ENCODE measurements around the gene PHACTR1.

Gene PHACTR1

DNA sequence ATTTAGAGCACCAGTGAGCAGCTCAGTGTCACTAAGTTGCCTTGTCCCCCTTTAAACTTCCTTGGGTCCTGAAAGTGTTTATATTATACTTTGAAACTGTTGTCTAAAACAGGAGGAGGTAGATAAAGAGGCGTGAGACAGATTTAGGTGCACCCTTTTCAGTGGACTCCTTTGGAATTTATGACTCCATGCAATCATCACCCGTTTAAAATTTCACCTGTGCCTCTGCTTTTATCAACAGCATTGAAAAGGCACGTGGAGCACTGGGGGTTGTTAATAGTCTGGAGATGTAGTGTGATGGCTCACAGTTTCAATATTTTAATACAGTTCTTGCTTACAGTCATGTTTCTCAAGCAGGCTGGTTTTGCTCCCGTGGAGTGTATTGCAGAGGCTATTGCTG is 162.2 kb downstream of the PHACTR1 start:
- H3K27ac ChIP-seq, result no peak overlapping the region
- no peaks in the 10 kb centered on the region for H3K36me3 ChIP-seq (ENCODE audit: insufficient read depth, low read length)
- H3K9me3 ChIP-seq (ENCODE audit: low read depth, low read length), result no peaks in the 10 kb centered on the region
- no peak overlapping the region for H3K4me3 ChIP-seq
- no peak for TF ChIP-seq POLR2AphosphoS5 (IDR thresholded peaks at IDR 0.05; ENCODE audit: borderline replicate concordance, low read depth, low read length)
- TF ChIP-seq EZH2 (IDR thresholded peaks at IDR 0.05), result no peak
- no peak for TF ChIP-seq FOXP2 (optimal IDR thresholded peaks at IDR 0.05; ENCODE audit: control extremely low read depth, extremely low read length, insufficient read depth)
- no peak overlapping the region for H3K9ac ChIP-seq (ENCODE audit: insufficient read length)
- no peak for DNase-seq (ENCODE audit: low read depth, low spot score)

DNA sequence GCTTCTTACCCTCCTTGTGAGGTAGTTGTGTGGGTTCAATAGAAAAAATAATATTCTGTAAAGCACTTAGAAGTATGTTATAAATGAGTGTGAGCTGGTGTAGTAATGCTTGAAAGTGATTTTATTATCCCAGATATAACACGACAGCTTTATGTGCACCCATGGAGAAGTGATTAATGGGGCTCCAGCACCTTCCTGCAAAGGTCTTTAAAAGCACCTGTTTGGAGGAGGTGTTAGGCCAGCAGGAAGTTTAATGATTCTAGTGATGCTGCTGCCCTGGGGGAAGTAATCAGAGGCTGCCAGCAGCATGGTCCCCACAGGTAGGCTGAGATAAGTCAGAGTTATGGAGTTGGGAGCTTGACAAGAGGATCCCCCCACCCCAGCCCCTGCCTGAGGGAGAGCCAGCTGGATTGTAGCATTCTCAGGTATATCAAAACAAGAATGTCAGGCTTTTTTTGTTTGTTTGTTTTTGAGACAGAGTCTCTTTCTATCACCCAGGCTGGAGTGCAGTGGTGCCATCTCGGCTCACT is 166.3 kb downstream of the PHACTR1 start:
- Histone ChIP-seq H3K4me3 (no peak overlapping the region), H3K27ac (no peak overlapping the region), H3K9me3 (ENCODE audit: low read depth, low read length) (no peaks in the 10 kb centered on the region), H3K9ac (ENCODE audit: insufficient read length) (no peak overlapping the region), H3K36me3 (ENCODE audit: insufficient read depth, low read length) (no peaks in the 10 kb centered on the region)
- TF ChIP-seq EZH2 (IDR thresholded peaks at IDR 0.05) (no peak), FOXP2 (optimal IDR thresholded peaks at IDR 0.05; ENCODE audit: control extremely low read depth, extremely low read length, insufficient read depth) (no peak), POLR2AphosphoS5 (IDR thresholded peaks at IDR 0.05; ENCODE audit: borderline replicate concordance, low read depth, low read length) (no peak)
- no peak for DNase-seq (ENCODE audit: low read depth, low spot score)

DNA sequence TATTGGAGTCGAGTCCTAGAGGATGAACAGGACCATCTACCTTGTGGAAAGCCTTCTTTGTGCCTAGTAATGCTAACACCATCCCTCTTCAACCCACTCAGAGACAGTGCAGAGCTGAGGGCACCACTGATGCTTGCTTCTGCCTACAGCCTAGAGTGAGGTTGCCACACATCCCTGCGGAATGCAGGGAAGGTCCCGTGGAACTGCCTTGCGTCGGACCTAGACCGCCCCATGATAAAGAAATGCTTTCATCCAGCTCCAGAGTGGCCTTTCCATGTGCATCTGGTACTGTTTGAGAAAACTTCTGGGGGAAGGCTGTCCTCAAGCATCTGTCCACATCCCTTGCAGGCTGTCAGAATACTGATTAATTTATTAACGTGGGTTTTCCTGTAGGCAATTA is 168.4 kb downstream of the PHACTR1 start:
- TF ChIP-seq POLR2AphosphoS5 (IDR thresholded peaks at IDR 0.05; ENCODE audit: borderline replicate concordance, low read depth, low read length) (no peak), EZH2 (IDR thresholded peaks at IDR 0.05) (no peak), FOXP2 (optimal IDR thresholded peaks at IDR 0.05; ENCODE audit: control extremely low read depth, extremely low read length, insufficient read depth) (no peak)
- no peak overlapping the region for H3K4me3 ChIP-seq
- DNase-seq (ENCODE audit: low read depth, low spot score), result no peak
- H3K9ac ChIP-seq (ENCODE audit: insufficient read length), result no peak overlapping the region
- no peaks in the 10 kb centered on the region for H3K9me3 ChIP-seq (ENCODE audit: low read depth, low read length)
- H3K27ac ChIP-seq, result no peak overlapping the region
- no peaks in the 10 kb centered on the region for H3K36me3 ChIP-seq (ENCODE audit: insufficient read depth, low read length)

DNA sequence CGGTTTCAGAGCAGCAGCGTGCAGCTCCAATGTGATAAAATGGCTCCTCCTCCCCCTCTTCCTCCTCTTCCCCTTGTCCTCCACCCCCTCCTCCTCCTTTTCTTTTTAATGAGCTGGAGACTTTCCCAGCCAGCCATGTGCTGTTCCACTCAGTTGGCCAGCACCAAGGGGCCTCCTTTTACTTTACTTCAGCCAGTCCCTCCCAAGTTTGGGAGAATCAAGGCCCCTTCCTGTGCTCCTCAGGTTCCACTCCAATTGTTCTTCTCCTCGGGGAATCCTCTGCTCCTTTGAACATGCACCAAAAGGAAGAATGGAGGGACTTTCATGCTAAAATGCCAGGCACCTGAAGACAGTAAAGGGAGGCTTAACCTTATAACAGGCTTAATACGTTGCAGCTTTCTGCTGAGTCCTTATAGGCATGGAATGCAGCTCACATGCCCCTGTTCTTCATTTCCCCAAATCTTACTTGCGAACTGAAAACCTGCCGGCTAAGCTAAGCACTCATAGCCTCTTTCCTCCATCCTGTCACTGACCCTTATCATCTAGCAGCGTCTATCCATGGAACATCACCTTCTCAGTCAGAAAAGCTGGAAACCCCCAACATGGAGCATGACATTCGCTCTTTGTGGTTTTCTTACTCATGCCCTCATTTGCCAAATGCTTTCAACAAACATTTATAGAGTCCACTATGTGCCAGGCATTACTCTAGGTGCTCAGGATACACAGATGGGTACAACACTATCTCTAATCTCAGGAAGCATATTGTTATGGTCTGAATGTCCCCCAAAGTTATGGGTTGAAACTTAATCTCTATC is 170.6 kb downstream of the PHACTR1 start:
- TF ChIP-seq EZH2 (IDR thresholded peaks at IDR 0.05) (no peak), FOXP2 (optimal IDR thresholded peaks at IDR 0.05; ENCODE audit: control extremely low read depth, extremely low read length, insufficient read depth) (no peak), POLR2AphosphoS5 (IDR thresholded peaks at IDR 0.05; ENCODE audit: borderline replicate concordance, low read depth, low read length) (no peak)
- Histone ChIP-seq H3K27ac (no peak overlapping the region), H3K9ac (ENCODE audit: insufficient read length) (no peak overlapping the region), H3K9me3 (ENCODE audit: low read depth, low read length) (no peaks in the 10 kb centered on the region), H3K36me3 (ENCODE audit: insufficient read depth, low read length) (no peaks in the 10 kb centered on the region), H3K4me3 (no peak overlapping the region)
- no peak for DNase-seq (ENCODE audit: low read depth, low spot score)

DNA sequence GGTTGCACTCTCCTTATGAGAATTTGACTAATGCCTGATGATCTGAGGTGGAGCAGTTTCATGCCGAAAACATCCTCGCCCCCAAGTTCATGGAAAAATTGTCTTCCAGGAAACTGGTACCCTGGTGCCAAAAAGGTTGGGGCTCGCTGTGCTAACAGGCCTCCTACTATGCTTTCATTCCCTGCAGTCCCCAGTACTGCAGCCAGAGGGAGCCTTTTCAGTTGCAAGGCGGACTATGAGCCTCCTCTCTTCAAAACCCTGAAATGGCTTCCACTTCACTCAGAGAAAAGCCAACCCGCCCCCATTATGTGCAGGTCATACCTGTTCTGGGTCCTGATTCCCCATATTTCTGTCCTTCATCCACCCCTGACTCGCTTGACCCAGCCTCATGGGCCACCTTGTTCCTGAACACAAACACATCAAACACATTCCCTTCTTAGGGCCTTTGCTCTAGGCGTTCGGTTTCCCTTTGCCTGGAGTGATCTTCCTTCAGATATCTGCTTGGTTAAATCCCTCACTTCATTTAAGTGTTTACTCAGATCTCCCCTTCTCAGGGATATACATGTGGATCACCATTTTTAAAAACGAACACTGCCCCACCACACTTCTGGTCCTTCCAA is 173.7 kb downstream of the PHACTR1 start:
- no peak for TF ChIP-seq FOXP2 (optimal IDR thresholded peaks at IDR 0.05; ENCODE audit: control extremely low read depth, extremely low read length, insufficient read depth)
- no peak for TF ChIP-seq POLR2AphosphoS5 (IDR thresholded peaks at IDR 0.05; ENCODE audit: borderline replicate concordance, low read depth, low read length)
- TF ChIP-seq EZH2 (IDR thresholded peaks at IDR 0.05), result no peak
- H3K36me3 ChIP-seq (ENCODE audit: insufficient read depth, low read length), result no peaks in the 10 kb centered on the region
- H3K9me3 ChIP-seq (ENCODE audit: low read depth, low read length), result no peaks in the 10 kb centered on the region
- H3K27ac ChIP-seq, result no peak overlapping the region
- no peak for DNase-seq (ENCODE audit: low read depth, low spot score)
- no peak overlapping the region for H3K9ac ChIP-seq (ENCODE audit: insufficient read length)
- no peak overlapping the region for H3K4me3 ChIP-seq

DNA sequence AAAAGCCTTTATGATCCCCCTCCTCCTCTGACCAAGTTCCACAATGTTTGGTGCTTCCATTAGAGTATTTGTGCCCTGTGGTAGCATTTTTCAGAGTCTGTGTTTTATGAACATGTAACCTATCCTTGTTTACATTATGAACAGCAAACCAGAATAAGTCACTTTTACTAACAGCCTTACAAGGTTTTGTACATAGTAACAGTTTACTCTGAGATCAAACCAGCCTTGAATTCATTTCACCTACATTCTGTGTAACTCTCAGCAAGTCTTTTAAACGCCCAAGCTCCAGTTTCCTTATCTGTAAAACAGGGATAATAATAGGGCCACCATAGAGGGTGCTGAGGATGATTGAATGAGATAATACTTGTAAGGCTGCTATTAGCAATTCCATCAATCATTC is 175.0 kb downstream of the PHACTR1 start:
- Histone ChIP-seq H3K36me3 (ENCODE audit: insufficient read depth, low read length) (no peaks in the 10 kb centered on the region), H3K27ac (no peak overlapping the region), H3K9me3 (ENCODE audit: low read depth, low read length) (no peaks in the 10 kb centered on the region), H3K9ac (ENCODE audit: insufficient read length) (no peak overlapping the region), H3K4me3 (no peak overlapping the region)
- TF ChIP-seq POLR2AphosphoS5 (IDR thresholded peaks at IDR 0.05; ENCODE audit: borderline replicate concordance, low read depth, low read length) (no peak), EZH2 (IDR thresholded peaks at IDR 0.05) (no peak), FOXP2 (optimal IDR thresholded peaks at IDR 0.05; ENCODE audit: control extremely low read depth, extremely low read length, insufficient read depth) (no peak)
- DNase-seq (ENCODE audit: low read depth, low spot score), result no peak

DNA sequence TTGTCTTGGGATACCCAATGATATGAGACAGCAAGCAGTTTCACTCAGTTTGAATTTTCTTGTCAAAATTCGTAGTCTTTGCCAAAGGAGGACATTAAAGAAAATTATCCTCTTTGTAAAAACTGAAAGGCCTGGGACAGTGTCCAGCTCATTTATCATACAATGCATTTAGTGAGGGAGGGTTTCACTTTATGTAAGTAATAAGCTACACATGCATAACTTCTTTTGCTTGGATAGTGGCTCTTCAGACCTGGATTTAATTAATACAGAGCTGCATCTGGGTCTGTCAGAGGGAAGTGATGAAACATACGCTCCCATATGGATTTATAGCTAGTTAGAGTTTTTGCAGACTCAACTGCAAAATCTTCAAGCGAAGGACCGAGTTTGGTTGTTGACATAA is 175.6 kb downstream of the PHACTR1 start:
- Histone ChIP-seq H3K36me3 (ENCODE audit: insufficient read depth, low read length) (no peaks in the 10 kb centered on the region), H3K27ac (no peak overlapping the region), H3K4me3 (no peak overlapping the region), H3K9ac (ENCODE audit: insufficient read length) (no peak overlapping the region), H3K9me3 (ENCODE audit: low read depth, low read length) (no peaks in the 10 kb centered on the region)
- TF ChIP-seq FOXP2 (optimal IDR thresholded peaks at IDR 0.05; ENCODE audit: control extremely low read depth, extremely low read length, insufficient read depth), result no peak
- TF ChIP-seq EZH2 (IDR thresholded peaks at IDR 0.05), result no peak
- no peak for TF ChIP-seq POLR2AphosphoS5 (IDR thresholded peaks at IDR 0.05; ENCODE audit: borderline replicate concordance, low read depth, low read length)
- DNase-seq (ENCODE audit: low read depth, low spot score), result no peak

DNA sequence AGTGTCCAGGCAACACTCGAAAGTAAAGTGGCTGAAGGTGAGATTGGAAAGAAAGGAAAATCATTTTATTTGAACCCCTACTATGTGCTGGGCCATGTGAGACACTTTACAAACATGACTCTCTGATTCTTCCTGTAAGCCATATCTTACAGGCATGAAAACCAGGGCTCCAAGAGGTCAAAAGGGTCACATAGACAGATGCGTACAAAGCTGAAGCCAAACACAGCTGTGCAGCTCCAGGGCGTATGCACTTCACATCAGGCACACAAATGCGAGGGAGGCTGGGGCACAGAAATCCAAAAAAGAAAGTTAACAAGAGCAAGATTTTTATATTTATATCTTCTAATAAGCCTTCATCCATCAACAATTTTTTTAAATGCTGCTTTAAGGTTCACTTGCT is 176.5 kb downstream of the PHACTR1 start:
- H3K9me3 ChIP-seq (ENCODE audit: low read depth, low read length), result no peaks in the 10 kb centered on the region
- no peak overlapping the region for H3K4me3 ChIP-seq
- no peak overlapping the region for H3K27ac ChIP-seq
- TF ChIP-seq EZH2 (IDR thresholded peaks at IDR 0.05) (no peak), FOXP2 (optimal IDR thresholded peaks at IDR 0.05; ENCODE audit: control extremely low read depth, extremely low read length, insufficient read depth) (no peak), POLR2AphosphoS5 (IDR thresholded peaks at IDR 0.05; ENCODE audit: borderline replicate concordance, low read depth, low read length) (no peak)
- H3K9ac ChIP-seq (ENCODE audit: insufficient read length), result no peak overlapping the region
- no peak for DNase-seq (ENCODE audit: low read depth, low spot score)
- H3K36me3 ChIP-seq (ENCODE audit: insufficient read depth, low read length), result no peaks in the 10 kb centered on the region

Measured in SK-N-MC (cell line).